ENCODE data around the gene CAVIN1.
"Not testable (repeated sequence)": the region's sequence is repeated elsewhere in the genome, so short reads cannot be mapped to it uniquely, and the experiment has no call there.

The CAVIN1 gene

GRCh38 chr17:42422958-42423712, at the start of gene CAVIN1:
CAVIN1 (minus strand) TSS chr17:42423256; CDS start chr17:42423097, 159 bp downstream.
- DNase-seq = peak; percentile 83
- in situ Hi-C loops (cut with MboI; ENCODE audit: low pct_unique_long_range_greater_than_20kb, low sequenced_read_pairs) = no loop called here

- in situ Hi-C loops (cut with MboI; ENCODE audit: low pct_unique_long_range_greater_than_20kb, low sequenced_read_pairs) = no loop called here
- no peak for DNase-seq
These were observed 44.8 kb upstream of the CAVIN1 start for GRCh38 chr17:42467889-42468288.

DNA sequence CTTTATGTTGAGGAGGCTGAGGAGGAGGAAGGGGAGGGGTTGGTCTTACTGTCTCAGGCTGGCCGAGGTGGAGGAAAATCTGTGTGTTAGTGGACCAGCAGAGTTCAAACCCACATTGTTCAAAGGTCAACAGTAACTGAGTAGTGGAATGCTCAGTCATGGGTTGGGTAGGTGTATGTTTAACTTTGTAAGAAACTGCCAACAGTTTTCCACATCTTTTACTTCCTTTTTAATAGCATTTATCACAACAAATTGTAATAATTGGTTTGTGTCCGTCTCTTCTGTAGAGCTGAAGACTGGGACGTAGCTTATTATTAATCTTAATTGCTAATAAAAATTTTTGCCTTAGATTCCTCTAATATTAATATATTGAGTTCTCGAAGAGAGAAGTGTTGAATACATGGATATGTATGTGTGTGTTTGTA, 40.9 kb upstream of the CAVIN1 start:
- in situ Hi-C loops (cut with MboI; ENCODE audit: low pct_unique_long_range_greater_than_20kb, low sequenced_read_pairs) = no loop called here
- no peak for DNase-seq

DNA sequence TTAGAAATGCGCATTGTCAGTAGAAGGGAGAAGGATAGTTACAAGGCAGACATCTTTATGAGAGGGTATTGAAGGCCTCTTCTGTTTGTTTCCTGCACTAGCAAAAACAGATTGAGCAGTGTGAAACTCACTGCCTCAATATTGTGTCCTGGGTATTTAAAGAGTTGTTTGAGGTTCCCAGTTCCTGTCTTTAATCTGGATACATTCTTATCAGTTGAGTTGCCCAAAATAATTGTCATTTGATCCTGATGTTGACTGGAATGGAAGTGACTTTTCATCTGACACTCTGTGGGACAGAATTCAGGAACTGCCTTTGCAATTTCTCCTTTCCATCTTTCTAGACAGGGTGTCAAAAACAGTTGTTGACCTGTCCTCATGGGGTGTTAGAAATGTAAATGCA, 37.3 kb upstream of the CAVIN1 start:
- in situ Hi-C loops (cut with MboI; ENCODE audit: low pct_unique_long_range_greater_than_20kb, low sequenced_read_pairs) = no loop called here
- peak; percentile 33 for DNase-seq

GRCh38 chr17:42459801-42460281, 36.8 kb upstream of the CAVIN1 start:
- in situ Hi-C loops (cut with MboI; ENCODE audit: low pct_unique_long_range_greater_than_20kb, low sequenced_read_pairs) = no loop called here
- DNase-seq = peak; percentile 62

GRCh38 chr17:42459256-42459800, 36.3 kb upstream of the CAVIN1 start:
- in situ Hi-C loops (cut with MboI; ENCODE audit: low pct_unique_long_range_greater_than_20kb, low sequenced_read_pairs) = no loop called here

DNA sequence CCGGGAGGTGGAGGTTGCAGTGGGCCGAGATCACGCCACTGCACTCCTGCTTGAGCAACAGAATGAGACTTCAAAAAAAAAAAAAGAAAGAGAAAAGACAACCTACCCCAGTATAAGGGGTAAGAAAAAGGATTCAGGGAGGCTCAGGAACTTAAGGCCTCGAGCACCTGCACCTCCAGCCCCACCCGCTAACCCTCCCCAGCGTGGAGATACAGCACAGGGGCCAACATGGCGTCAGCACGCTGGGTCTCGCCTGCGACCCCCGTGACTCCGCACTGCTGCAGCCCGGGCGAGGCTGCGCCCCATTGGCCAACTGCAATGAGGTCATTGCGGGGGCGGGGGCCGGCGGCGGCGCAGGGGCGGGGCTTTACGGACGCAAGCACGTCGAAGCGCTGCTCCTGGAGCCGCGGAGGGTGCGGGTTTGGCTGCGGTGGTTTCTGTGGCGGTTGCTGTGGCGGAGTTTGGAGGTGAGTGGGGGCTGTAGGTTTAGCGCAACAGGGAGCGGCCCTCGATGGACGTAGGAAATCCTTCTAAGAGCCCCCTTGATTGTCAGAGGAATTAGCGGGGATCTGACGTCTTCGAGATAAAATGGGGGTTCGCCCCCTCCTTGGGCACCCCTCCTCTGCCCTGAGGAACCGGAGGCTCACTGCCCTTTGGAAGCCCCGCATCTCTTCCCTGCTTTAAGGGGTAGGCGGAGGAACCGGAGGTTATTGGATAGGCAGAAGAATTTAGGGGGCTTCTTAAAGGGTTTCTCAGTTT, 35.6 kb upstream of the CAVIN1 start, which contains the start of gene ATP6V0A1:
Gene ATP6V0A1 (plus strand): TSS at position 382 of the 759 bp plus-strand sequence. CDS start 2,017 bp downstream, outside the sequence.
- DNase-seq = peak; percentile 80
- in situ Hi-C loops (cut with MboI; ENCODE audit: low pct_unique_long_range_greater_than_20kb, low sequenced_read_pairs) = no loop called here

More at GRCh38 chr17:42459256-42459800, 36.3 kb upstream of the CAVIN1 start:
- DNase-seq = peak; percentile 37

- no peak for DNase-seq
- in situ Hi-C loops (cut with MboI; ENCODE audit: low pct_unique_long_range_greater_than_20kb, low sequenced_read_pairs) = no loop called here
These were observed 34.2 kb upstream of the CAVIN1 start for GRCh38 chr17:42457107-42457792.

- peak; percentile 96 for DNase-seq
- in situ Hi-C loops (cut with MboI; ENCODE audit: low pct_unique_long_range_greater_than_20kb, low sequenced_read_pairs) = no loop called here
These were observed 33.4 kb upstream of the CAVIN1 start for GRCh38 chr17:42456223-42457106.

DNA sequence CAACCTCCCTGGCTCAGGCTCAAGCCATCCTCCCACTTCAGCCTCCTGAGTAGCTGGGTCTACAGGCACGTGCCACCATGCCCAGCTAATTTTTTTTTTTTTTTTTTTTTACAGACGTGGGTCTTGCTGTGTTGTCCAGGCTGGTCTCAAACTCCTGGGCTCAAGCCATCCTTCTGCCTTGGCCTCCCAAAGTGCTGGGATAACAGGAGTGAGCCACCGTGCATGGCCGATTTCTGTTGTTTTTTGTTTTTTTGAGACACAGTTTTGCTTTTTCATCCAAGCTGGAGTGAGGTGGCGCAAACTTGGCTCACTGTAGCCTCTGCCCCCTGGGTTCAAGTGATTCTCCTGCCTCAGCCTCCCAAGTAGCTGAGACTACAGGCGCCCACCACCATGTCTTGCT, 31.9 kb upstream of the CAVIN1 start:
- in situ Hi-C loops (cut with MboI; ENCODE audit: low pct_unique_long_range_greater_than_20kb, low sequenced_read_pairs) = not testable (repeated sequence)

DNA sequence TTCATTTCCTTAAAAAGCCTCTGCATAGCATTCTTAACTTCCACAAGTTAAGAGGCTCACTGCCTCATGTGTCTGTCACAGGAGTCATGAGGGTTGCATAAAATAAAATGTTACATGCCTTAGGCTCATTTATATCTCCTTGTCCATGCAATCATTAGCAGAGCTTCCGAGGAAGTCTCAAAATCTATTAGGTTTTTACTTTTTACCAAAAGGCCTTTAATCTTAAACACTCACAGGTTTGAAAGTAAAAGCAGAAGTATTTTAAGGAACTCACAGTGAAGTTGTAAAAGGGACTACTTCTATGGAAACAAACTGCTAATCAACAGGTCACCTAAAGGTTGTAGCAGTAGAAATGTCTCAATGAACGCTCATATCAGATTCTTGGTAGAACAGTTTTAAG, 30.4 kb upstream of the CAVIN1 start:
- peak; percentile 75 for DNase-seq
- in situ Hi-C loops (cut with MboI; ENCODE audit: low pct_unique_long_range_greater_than_20kb, low sequenced_read_pairs) = no loop called here

More for the DNA sequence above, 31.9 kb upstream of the CAVIN1 start:
- DNase-seq = not testable (repeated sequence)

- DNase-seq; in situ Hi-C loops (cut with MboI; ENCODE audit: low pct_unique_long_range_greater_than_20kb, low sequenced_read_pairs): not testable (repeated sequence)
These were observed 28.2 kb upstream of the CAVIN1 start for GRCh38 chr17:42451270-42451669.

DNA sequence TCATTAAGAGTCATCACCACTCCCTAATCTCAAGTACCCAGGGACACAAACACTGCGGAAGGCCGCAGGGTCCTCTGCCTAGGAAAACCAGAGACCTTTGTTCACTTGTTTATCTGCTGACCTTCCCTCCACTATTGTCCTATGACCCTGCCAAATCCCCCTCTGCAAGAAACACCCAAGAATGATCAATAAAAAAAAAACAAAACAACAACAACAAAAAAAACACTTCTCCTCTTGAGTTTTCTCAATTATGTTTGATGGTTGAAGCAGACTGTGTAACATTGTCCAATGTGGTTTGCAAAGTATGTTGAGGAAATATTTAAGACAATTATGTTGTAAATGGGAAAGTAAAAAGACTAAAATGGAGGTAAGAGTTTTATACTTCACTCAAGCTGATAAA, 26.8 kb upstream of the CAVIN1 start:
- in situ Hi-C loops (cut with MboI; ENCODE audit: low pct_unique_long_range_greater_than_20kb, low sequenced_read_pairs); DNase-seq: not testable (repeated sequence)

GRCh38 chr17:42449176-42449575, 26.1 kb upstream of the CAVIN1 start:
- DNase-seq = not testable (repeated sequence)

GRCh38 chr17:42442196-42442565, 19.1 kb upstream of the CAVIN1 start:
- DNase-seq = no peak
- in situ Hi-C loops (cut with MboI; ENCODE audit: low pct_unique_long_range_greater_than_20kb, low sequenced_read_pairs) = no loop called here

More at GRCh38 chr17:42449176-42449575, 26.1 kb upstream of the CAVIN1 start:
- in situ Hi-C loops (cut with MboI; ENCODE audit: low pct_unique_long_range_greater_than_20kb, low sequenced_read_pairs) = not testable (repeated sequence)

DNA sequence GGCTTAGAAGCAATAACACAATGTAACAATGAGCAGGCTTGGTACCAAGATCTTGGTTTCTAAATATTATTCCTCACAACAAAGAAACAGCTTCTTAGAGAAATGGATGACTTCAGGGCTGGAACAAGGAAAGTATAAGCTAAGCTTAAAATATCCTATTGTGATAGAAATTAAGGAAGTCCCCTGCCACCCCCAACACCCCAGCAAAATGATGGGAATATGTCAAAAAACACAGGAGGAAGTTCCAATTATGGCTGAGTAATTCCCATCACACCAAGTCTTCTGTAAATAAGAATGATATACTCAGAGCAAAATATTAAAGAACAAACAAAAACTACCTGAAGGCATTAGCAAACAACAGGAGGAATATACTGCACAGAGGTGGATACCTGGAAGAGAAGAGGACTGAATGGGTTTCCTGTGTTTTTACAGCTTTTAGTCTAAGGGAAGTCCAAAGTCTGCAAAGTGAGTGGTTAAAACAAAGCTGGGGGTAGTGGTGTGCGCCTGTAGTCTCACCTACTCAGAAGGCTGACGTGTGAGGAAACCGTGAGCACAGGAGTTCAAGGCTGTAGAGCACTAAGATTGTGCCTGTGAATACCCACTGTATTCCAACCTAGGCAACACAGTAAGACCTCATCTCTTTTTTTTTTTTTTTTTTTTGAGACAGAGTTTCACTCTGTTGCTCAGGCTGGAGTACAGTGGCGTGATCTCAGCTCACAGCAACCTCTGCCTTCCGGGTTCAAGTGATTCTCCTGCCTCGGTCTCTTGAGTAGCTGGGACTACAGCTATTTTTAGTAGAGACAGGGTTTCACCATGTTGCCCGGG, 18.5 kb upstream of the CAVIN1 start:
- in situ Hi-C loops (cut with MboI; ENCODE audit: low pct_unique_long_range_greater_than_20kb, low sequenced_read_pairs) = no loop called here
- peak; percentile 35 for DNase-seq

Data from KBM-7 (cell line).